ENCODE results near the gene PMFBP1.

Gene PMFBP1

DNA sequence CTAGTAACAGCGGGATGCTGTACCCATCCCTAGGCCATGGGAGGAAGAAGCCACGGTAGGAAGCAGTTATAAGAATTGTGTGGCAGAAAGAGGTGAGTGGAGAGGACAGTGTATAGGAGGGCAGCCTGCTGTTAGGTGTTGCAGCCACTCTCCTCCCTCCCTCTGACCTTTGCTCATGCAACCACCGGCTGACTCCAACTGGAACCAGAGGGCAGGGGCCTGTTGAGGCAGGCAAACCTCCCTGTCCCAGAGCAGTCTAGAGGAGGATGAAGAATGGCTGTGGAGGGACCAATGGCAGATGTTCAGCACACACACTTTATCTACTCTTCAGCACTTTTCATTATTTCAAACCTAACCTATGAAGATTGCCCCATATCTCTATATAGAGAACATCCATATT lies 80.7 kb downstream of the PMFBP1 start:
- H3K4me3 ChIP-seq (ENCODE audit: low read depth, low read length, poor library complexity, severe bottlenecking), result no peak overlapping the region
- no peaks in the 10 kb centered on the region for H3F3A ChIP-seq (ENCODE audit: insufficient read depth, low read length)
- no peaks in the 10 kb centered on the region for H4K20me1 ChIP-seq (ENCODE audit: insufficient read depth, low read length)
- peaks cover 29% of the 10 kb centered on the region for H3K4me1 ChIP-seq (ENCODE audit: insufficient read depth, low read length, severe bottlenecking)
- no peak overlapping the region for H3K4me2 ChIP-seq (ENCODE audit: low read length)
- no peak overlapping the region for H3K9ac ChIP-seq (ENCODE audit: low read length)
- TF ChIP-seq EZH2 (IDR thresholded peaks at IDR 0.05; ENCODE audit: borderline replicate concordance, low read length), result no peak
- TF ChIP-seq, protein P1, sequence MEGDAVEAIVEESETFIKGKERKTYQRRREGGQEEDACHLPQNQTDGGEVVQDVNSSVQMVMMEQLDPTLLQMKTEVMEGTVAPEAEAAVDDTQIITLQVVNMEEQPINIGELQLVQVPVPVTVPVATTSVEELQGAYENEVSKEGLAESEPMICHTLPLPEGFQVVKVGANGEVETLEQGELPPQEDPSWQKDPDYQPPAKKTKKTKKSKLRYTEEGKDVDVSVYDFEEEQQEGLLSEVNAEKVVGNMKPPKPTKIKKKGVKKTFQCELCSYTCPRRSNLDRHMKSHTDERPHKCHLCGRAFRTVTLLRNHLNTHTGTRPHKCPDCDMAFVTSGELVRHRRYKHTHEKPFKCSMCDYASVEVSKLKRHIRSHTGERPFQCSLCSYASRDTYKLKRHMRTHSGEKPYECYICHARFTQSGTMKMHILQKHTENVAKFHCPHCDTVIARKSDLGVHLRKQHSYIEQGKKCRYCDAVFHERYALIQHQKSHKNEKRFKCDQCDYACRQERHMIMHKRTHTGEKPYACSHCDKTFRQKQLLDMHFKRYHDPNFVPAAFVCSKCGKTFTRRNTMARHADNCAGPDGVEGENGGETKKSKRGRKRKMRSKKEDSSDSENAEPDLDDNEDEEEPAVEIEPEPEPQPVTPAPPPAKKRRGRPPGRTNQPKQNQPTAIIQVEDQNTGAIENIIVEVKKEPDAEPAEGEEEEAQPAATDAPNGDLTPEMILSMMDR (IDR thresholded peaks at IDR 0.05; ENCODE audit: low read length), result no peak
- no peaks in the 10 kb centered on the region for H3K9me3 ChIP-seq (ENCODE audit: low read length)
- H2AFZ ChIP-seq (ENCODE audit: low read length), result no peak overlapping the region
- no peaks in the 10 kb centered on the region for H3K27me3 ChIP-seq (ENCODE audit: insufficient read depth, low read length)
- H3K27ac ChIP-seq (ENCODE audit: low read depth, low read length, poor library complexity, severe bottlenecking), result no peak overlapping the region
- H3K36me3 ChIP-seq (ENCODE audit: insufficient read depth, low read length), result peaks cover 42% of the 10 kb centered on the region
- H3K9me2 ChIP-seq (ENCODE audit: low read depth, low read length), result no peaks in the 10 kb centered on the region
- H3K79me2 ChIP-seq (ENCODE audit: insufficient read depth, low read length), result peaks cover 18% of the 10 kb centered on the region

GRCh38 chr16:72085002-72085401 lies 87.0 kb downstream of the PMFBP1 start:
- Histone ChIP-seq H3K4me3 (ENCODE audit: low read depth, low read length, poor library complexity, severe bottlenecking) (no peak overlapping the region), H3K9me2 (ENCODE audit: low read depth, low read length) (no peaks in the 10 kb centered on the region), H3K79me2 (ENCODE audit: insufficient read depth, low read length) (no peaks in the 10 kb centered on the region), H3K9ac (ENCODE audit: low read length) (no peak overlapping the region), H2AFZ (ENCODE audit: low read length) (no peak overlapping the region), H4K20me1 (ENCODE audit: insufficient read depth, low read length) (no peaks in the 10 kb centered on the region), H3K9me3 (ENCODE audit: low read length) (0 out of 2 replicates have a peak, but pooled peaks cover 8% of the 10 kb centered on the region), H3K36me3 (ENCODE audit: insufficient read depth, low read length) (peaks cover 59% of the 10 kb centered on the region), H3K4me2 (ENCODE audit: low read length) (no peak overlapping the region), H3K4me1 (ENCODE audit: insufficient read depth, low read length, severe bottlenecking) (no peaks in the 10 kb centered on the region), H3K27ac (ENCODE audit: low read depth, low read length, poor library complexity, severe bottlenecking) (no peak overlapping the region), H3F3A (ENCODE audit: insufficient read depth, low read length) (no peaks in the 10 kb centered on the region), H3K27me3 (ENCODE audit: insufficient read depth, low read length) (no peaks in the 10 kb centered on the region)
- TF ChIP-seq EZH2 (IDR thresholded peaks at IDR 0.05; ENCODE audit: borderline replicate concordance, low read length), result no peak
- TF ChIP-seq, protein P1 (IDR thresholded peaks at IDR 0.05; ENCODE audit: low read length), result no peak

DNA sequence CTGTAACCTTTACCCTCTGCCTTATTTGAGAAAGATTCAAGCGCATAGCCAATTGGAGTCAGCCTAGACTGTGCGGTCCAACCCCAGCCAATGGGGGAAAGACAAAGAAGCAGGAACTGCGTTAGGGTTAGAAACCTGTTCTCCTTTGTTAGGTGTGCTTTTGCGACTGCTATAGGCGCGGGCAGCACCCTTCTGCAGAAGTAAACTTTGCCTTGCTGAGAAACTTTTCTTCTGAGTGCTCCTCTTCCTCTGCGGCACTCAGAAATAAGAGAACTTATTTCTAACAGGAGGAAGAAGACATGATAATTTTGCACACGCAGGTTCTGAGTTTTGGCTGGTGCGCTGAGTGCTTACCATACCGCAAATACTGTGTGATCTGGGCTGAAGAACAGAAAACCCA lies 87.5 kb downstream of the PMFBP1 start:
- Histone ChIP-seq H3K4me1 (ENCODE audit: insufficient read depth, low read length, severe bottlenecking) (no peaks in the 10 kb centered on the region), H4K20me1 (ENCODE audit: insufficient read depth, low read length) (no peaks in the 10 kb centered on the region), H3F3A (ENCODE audit: insufficient read depth, low read length) (no peaks in the 10 kb centered on the region), H3K79me2 (ENCODE audit: insufficient read depth, low read length) (no peaks in the 10 kb centered on the region), H3K9me2 (ENCODE audit: low read depth, low read length) (no peaks in the 10 kb centered on the region), H2AFZ (ENCODE audit: low read length) (no peak overlapping the region), H3K27me3 (ENCODE audit: insufficient read depth, low read length) (no peaks in the 10 kb centered on the region), H3K27ac (ENCODE audit: low read depth, low read length, poor library complexity, severe bottlenecking) (no peak overlapping the region), H3K9ac (ENCODE audit: low read length) (no peak overlapping the region), H3K4me2 (ENCODE audit: low read length) (no peak overlapping the region), H3K4me3 (ENCODE audit: low read depth, low read length, poor library complexity, severe bottlenecking) (no peak overlapping the region), H3K9me3 (ENCODE audit: low read length) (0 out of 2 replicates have a peak, but pooled peaks cover 8% of the 10 kb centered on the region), H3K36me3 (ENCODE audit: insufficient read depth, low read length) (peaks cover 53% of the 10 kb centered on the region)
- TF ChIP-seq, protein P1 (IDR thresholded peaks at IDR 0.05; ENCODE audit: low read length), result no peak
- no peak for TF ChIP-seq EZH2 (IDR thresholded peaks at IDR 0.05; ENCODE audit: borderline replicate concordance, low read length)
